ENCODE measurements around the gene FAM20C.

DNA sequence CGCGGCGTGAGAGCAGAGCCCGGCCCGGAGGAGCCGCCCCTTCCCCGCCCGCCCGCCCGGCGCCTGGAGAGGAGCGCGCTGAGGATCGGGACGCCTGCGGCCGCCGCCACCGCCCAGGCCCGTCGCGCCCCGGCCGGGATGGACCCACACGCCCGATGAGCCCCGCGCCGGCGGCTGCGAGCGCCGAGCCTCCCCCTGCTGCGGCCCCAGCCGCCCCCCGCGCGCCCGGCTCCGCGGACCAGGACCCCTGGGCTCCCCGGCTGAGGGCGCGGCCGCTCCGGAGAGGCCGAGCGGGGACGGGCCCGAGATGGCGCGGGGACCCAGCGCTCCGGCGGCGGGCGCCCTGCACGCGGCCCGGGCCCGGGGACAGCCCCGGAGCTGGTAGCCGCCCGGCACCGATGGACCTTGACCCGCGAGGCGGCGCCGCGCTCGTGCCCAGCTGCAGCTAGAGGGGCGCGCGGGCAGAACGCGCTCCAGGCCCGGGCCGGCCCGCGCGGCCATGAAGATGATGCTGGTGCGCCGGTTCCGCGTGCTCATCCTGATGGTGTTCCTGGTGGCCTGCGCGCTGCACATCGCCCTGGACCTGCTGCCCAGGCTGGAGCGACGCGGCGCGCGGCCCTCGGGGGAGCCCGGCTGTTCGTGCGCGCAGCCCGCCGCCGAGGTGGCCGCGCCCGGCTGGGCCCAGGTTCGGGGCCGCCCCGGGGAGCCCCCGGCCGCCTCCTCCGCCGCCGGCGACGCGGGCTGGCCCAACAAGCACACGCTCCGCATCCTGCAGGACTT is 520 bp downstream of the FAM20C start:
- TF ChIP-seq, protein P1, sequence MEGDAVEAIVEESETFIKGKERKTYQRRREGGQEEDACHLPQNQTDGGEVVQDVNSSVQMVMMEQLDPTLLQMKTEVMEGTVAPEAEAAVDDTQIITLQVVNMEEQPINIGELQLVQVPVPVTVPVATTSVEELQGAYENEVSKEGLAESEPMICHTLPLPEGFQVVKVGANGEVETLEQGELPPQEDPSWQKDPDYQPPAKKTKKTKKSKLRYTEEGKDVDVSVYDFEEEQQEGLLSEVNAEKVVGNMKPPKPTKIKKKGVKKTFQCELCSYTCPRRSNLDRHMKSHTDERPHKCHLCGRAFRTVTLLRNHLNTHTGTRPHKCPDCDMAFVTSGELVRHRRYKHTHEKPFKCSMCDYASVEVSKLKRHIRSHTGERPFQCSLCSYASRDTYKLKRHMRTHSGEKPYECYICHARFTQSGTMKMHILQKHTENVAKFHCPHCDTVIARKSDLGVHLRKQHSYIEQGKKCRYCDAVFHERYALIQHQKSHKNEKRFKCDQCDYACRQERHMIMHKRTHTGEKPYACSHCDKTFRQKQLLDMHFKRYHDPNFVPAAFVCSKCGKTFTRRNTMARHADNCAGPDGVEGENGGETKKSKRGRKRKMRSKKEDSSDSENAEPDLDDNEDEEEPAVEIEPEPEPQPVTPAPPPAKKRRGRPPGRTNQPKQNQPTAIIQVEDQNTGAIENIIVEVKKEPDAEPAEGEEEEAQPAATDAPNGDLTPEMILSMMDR (IDR thresholded peaks at IDR 0.05): no peak
- no peak for TF ChIP-seq POLR2A (IDR thresholded peaks at IDR 0.05)

Data from prostate gland (tissue), 2 donors.